ENCODE data around the gene EXOC3L4. TPM values are rescaled to one million over a fixed set of nuclear protein-coding genes. Genes with fewer than 3 reads are reported as not detected.
A peak's percentile ranks its signal among the peaks of the same experiment; 100 is the strongest.

The EXOC3L4 gene
- total and polyA plus RNA-seq, 10 donors = 2.0 to 39.2 (median 12.6) TPM

DNA sequence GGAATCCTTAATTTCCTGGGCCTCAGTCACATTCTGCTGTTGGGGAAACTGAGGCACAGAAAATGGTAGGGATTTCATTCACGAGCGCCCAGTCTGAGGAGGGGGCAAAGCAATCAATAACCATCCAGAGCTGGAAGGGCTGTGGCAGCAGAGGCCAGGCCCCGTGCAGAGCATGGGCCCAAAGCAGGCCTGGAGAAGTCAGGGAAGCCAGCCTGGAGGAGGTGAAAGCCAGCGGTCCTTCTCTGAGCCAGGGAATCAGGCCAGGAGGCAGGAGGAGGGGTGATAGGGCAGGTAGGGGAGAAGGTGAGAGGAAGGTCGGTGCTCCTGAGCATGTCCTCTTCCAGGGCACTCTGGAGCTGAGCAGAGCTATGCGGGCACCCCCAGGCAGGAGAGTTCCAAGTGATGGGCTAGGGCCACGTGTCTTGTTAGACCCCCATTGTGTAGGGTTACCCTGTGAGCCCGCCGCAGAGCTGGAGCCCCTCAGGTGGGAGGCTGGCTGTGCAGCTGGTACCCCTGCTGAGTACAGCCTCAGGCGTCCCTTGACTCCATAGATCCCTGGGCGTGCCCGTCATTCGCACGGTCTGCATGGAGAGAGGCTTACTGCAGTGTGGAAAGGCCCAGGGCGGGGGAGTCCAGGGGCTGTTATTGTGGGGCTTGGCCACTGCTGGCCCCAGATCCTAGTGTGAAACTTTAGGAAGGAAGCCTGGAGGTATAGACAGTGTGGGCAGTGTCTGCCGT lies 33.5 kb downstream of the EXOC3L4 start:
- no peak for DNase-seq
- Histone ChIP-seq H3K9me3 (no peaks in the 10 kb centered on the region), H3K27me3 (replicated peaks in 1 of 7) (peaks cover 0 to 20% (median 12%) of the 10 kb centered on the region in 7 donors), H3K4me3 (no peak overlapping the region), H3K36me3 (peaks cover 0 to 74% (median 20%) of the 10 kb centered on the region in 6 donors), H3K27ac (peak overlapping the region in 4 of 8 donors; percentile 10 to 26 (median 20)), H3K4me1 (peaks cover 8 to 92% (median 64%) of the 10 kb centered on the region in 6 donors)
- intact Hi-C loops (cut with DNase I; ENCODE audit: low total_unique reads) = no loop called here
- no peak for TF ChIP-seq POLR2A (IDR thresholded peaks at IDR 0.05)
- TF ChIP-seq CTCF (IDR thresholded peaks at IDR 0.05 in 8 of 11, conservative IDR thresholded peaks at IDR 0.05 in 3 of 11) = no peak
- TF ChIP-seq POLR2AphosphoS5 (IDR thresholded peaks at IDR 0.05) = no peak
- WGBS, 5 donors = 88 to 93% (median 89%) methylated on average over 14 to 16 of the region's 16 CpGs

- H3K27me3 ChIP-seq (replicated peaks in 1 of 7) = peaks cover 0 to 12% (median 4%) of the 10 kb centered on the region in 7 donors
- intact Hi-C loops (cut with DNase I; ENCODE audit: low total_unique reads) = no loop called here
- WGBS, 5 donors = 60 to 74% (median 62%) methylated on average over 12 to 13 of the region's 13 CpGs
- H3K36me3 ChIP-seq = peaks cover 0 to 81% (median 28%) of the 10 kb centered on the region in 6 donors
- no peaks in the 10 kb centered on the region for H3K9me3 ChIP-seq
- peaks cover 12 to 92% (median 62%) of the 10 kb centered on the region in 6 donors for H3K4me1 ChIP-seq
- H3K4me3 ChIP-seq = no peak overlapping the region
- TF ChIP-seq POLR2A (IDR thresholded peaks at IDR 0.05) = no peak
- TF ChIP-seq POLR2AphosphoS5 (IDR thresholded peaks at IDR 0.05) = peak in 1 of 3 donors; percentile 18
- no peak for TF ChIP-seq CTCF (IDR thresholded peaks at IDR 0.05 in 8 of 11, conservative IDR thresholded peaks at IDR 0.05 in 3 of 11)
- peak; percentile 72 for DNase-seq
- H3K27ac ChIP-seq = peak overlapping the region in 4 of 8 donors; percentile 10 to 26 (median 20)
Measured at GRCh38 chr14:103128631-103129300, 34.2 kb downstream of the EXOC3L4 start.

DNA sequence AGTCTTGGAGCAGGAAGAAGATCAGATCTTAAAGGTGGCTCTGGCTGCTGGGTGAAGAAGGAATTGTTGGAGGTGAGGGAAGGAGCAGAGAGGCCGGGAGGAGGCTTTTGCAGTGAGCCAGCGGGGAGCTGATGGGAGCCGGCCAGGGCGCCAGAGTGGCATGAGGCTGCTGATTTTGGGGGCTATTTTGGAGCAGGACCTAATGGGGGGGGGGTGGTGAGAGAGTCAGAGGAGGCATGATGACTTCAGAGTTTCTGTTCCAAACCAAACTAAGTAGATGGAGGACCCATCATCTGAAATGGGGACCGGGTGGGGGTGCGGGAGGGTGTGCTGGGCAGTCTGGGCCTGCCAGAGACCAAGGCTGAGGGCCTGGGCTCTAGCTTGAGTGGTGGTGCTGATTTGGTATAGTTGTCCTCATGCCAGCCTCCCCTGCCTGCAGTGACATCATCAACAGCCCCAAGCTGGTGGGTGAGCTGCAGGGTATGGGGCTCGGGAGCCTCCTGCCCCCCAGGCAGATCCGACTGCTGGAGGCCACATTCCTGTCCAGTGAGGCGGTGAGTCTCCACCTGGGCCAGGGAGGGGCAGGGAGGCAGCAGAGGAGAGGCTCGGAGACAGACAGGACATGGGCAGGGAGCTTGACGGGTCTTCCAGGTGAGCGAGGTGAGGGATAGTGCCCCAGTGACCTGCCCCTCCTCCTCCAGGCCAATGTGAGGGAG lies 34.9 kb downstream of the EXOC3L4 start:
- intact Hi-C loops (cut with DNase I; ENCODE audit: low total_unique reads) = no loop called here
- peak overlapping the region in 1 of 8 donors; percentile 26 for H3K27ac ChIP-seq
- no peaks in the 10 kb centered on the region for H3K9me3 ChIP-seq
- no peak overlapping the region for H3K4me3 ChIP-seq
- WGBS, 5 donors = 88 to 95% (median 92%) methylated on average over 9 to 12 of the region's 12 CpGs
- TF ChIP-seq POLR2A (IDR thresholded peaks at IDR 0.05) = no peak
- no peak for TF ChIP-seq POLR2AphosphoS5 (IDR thresholded peaks at IDR 0.05)
- no peak for TF ChIP-seq CTCF (IDR thresholded peaks at IDR 0.05 in 8 of 11, conservative IDR thresholded peaks at IDR 0.05 in 3 of 11)
- peaks cover 12 to 90% (median 55%) of the 10 kb centered on the region in 6 donors for H3K4me1 ChIP-seq
- DNase-seq = no peak
- H3K27me3 ChIP-seq (replicated peaks in 1 of 7) = peaks cover 0 to 5% (median 2%) of the 10 kb centered on the region in 7 donors
- H3K36me3 ChIP-seq = peaks cover 0 to 88% (median 32%) of the 10 kb centered on the region in 6 donors
